Retinal pigment epithelial cell (primary cell): ENCODE data around the gene FLCN.

Experiments
- DNase-seq: peaks from one replicate; pipeline ENCODE4 v3.0.0-alpha.2; 2010; ENCODE audit warnings: low read depth
- H3K4me3 ChIP-seq: 2 replicates; pipeline ENCODE4 v1.5.1; 2011; ENCODE audit warnings: mild to moderate bottlenecking, low read length, control low read depth, moderate library complexity
- TF ChIP-seq, protein P1 (sequence below): conservative IDR thresholded peaks from 2 replicates; pipeline ENCODE4 v1.5.1; 2011; ENCODE audit warnings: low read depth, low read length, control low read depth, inconsistent platforms

FLCN gene

GRCh38 chr17:17227608-17228520 lies 9.1 kb downstream of the FLCN start:
- no peak for DNase-seq
- TF ChIP-seq, protein P1, sequence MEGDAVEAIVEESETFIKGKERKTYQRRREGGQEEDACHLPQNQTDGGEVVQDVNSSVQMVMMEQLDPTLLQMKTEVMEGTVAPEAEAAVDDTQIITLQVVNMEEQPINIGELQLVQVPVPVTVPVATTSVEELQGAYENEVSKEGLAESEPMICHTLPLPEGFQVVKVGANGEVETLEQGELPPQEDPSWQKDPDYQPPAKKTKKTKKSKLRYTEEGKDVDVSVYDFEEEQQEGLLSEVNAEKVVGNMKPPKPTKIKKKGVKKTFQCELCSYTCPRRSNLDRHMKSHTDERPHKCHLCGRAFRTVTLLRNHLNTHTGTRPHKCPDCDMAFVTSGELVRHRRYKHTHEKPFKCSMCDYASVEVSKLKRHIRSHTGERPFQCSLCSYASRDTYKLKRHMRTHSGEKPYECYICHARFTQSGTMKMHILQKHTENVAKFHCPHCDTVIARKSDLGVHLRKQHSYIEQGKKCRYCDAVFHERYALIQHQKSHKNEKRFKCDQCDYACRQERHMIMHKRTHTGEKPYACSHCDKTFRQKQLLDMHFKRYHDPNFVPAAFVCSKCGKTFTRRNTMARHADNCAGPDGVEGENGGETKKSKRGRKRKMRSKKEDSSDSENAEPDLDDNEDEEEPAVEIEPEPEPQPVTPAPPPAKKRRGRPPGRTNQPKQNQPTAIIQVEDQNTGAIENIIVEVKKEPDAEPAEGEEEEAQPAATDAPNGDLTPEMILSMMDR: no peak
- H3K4me3 ChIP-seq: no peak overlapping the region

GRCh38 chr17:17226451-17227265 lies 10.3 kb downstream of the FLCN start:
- no peak for DNase-seq
- H3K4me3 ChIP-seq: no peak overlapping the region
- TF ChIP-seq, protein P1: no peak

DNA sequence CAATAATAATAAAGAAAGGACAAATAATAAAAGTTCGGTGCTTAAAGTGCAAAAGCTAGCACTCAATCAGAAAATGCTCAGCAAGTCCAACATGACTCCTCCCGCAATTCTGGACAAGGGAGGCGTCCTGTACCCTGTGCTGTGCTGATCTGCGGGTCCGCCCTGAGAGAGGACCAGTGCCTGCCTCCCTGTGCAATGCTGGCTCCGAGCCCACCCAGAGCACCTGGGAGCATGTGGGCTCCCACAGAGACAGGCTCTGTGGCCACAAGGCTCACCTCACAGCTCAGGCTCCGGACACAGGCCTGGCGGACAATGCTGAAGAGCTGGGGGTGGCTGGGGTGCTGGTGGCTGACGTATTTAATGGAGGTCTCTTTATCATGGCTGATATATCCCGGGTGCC lies 11.1 kb downstream of the FLCN start:
- TF ChIP-seq, protein P1: no peak
- no peak for DNase-seq
- H3K4me3 ChIP-seq: no peak overlapping the region

- no peak overlapping the region for H3K4me3 ChIP-seq
- DNase-seq: no peak
- TF ChIP-seq, protein P1: no peak
Observed at GRCh38 chr17:17224137-17224536, 12.8 kb downstream of the FLCN start.

GRCh38 chr17:17223736-17224135 lies 13.2 kb downstream of the FLCN start:
- no peak overlapping the region for H3K4me3 ChIP-seq
- DNase-seq: no peak
- TF ChIP-seq, protein P1: no peak

GRCh38 chr17:17221329-17221728 lies 15.6 kb downstream of the FLCN start:
- no peak overlapping the region for H3K4me3 ChIP-seq
- TF ChIP-seq, protein P1: no peak
- no peak for DNase-seq

GRCh38 chr17:17220529-17220928 lies 16.4 kb downstream of the FLCN start:
- DNase-seq: no peak
- H3K4me3 ChIP-seq: no peak overlapping the region
- TF ChIP-seq, protein P1: no peak
